Right lobe of liver (tissue), 4 donors: ENCODE results near the gene CMBL.

Experiments used
- CTCF ChIP-seq, 4 donors: fragments of 200-600 bp in 3 of 4; fragments of 450-650 bp in 1 of 4; IDR thresholded peaks; one replicate each; pipeline versions ENCODE4 v1.5.1 to v1.8.0; 2016 to 2022; ENCODE audit warnings: antibody characterized with exemption in 4 of 4, mild to moderate bottlenecking in 2 of 4
- POLR2A ChIP-seq: fragments of 450-650 bp; IDR thresholded peaks from one replicate; pipeline ENCODE4 v1.6.1; 2017; ENCODE audit warnings: antibody characterized with exemption, mild to moderate bottlenecking
- donor health status: DM: no; HTN: no; CAD: no.
- donor health status: DM: no; HTN: no; CAD: no.
- donor health status: DM: no; HTN: yes; CAD: no.

GRCh38 chr5:10295619-10296326, 11.9 kb downstream of the CMBL start:
- no peak for TF ChIP-seq POLR2A
- TF ChIP-seq CTCF (IDR thresholded peaks at IDR 0.05), result no peak
